GM12891 (cell line): ENCODE data around the gene PPM1H.
A peak's percentile ranks its signal among the peaks of the same experiment; 100 is the strongest.

Experiments used
- DNase-seq: peaks from one replicate; pipeline ENCODE4 v3.0.0; 2011; ENCODE audit warnings: low spot score; ENCODE audit not compliant: insufficient read length
- FAIRE-seq: peaks from 2 replicates; lab custom pipeline; 2011; peaks lifted over from hg19 to GRCh38; lab: Jason Lieb, UNC
- PAX5 ChIP-seq: IDR thresholded peaks from 2 replicates; pipeline ENCODE4 v1.6.1; 2011; ENCODE audit warnings: low read length, moderate library complexity, mild to moderate bottlenecking; ENCODE audit not compliant: insufficient read depth, severe bottlenecking
- POLR2A ChIP-seq: IDR thresholded peaks from 2 replicates; pipeline ENCODE4 v1.6.1; 2011; ENCODE audit warnings: low read depth, low read length, control low read depth
- POLR2AphosphoS5 ChIP-seq: IDR thresholded peaks from 2 replicates; pipeline ENCODE4 v1.6.1; 2011; ENCODE audit warnings: low read depth, low read length, control low read depth
- POU2F2 ChIP-seq: IDR thresholded peaks from 2 replicates; pipeline ENCODE4 v1.6.1; 2011; ENCODE audit warnings: low read depth, mild to moderate bottlenecking, control low read depth, low read length, moderate library complexity
- SPI1 ChIP-seq: IDR thresholded peaks from 2 replicates; pipeline ENCODE4 v1.6.1; 2011; ENCODE audit warnings: low read depth, low read length, control low read depth
- TAF1 ChIP-seq: IDR thresholded peaks from 2 replicates; pipeline ENCODE4 v1.6.1; 2011; ENCODE audit warnings: low read depth, low read length, control low read depth

PPM1H gene

GRCh38 chr12:62695696-62696095, 239.3 kb downstream of the PPM1H start:
- no peak for FAIRE-seq
- no peak for DNase-seq

GRCh38 chr12:62694632-62695031, 240.3 kb downstream of the PPM1H start:
- DNase-seq (no peak), FAIRE-seq (no peak)
- no peak for TF ChIP-seq POLR2AphosphoS5
- peak; percentile 16; the same call in 1 of the 2 replicates for TF ChIP-seq SPI1

More at GRCh38 chr12:62695696-62696095, 239.3 kb downstream of the PPM1H start:
- TF ChIP-seq POLR2AphosphoS5 = no peak
- TF ChIP-seq POU2F2 = no peak
- TF ChIP-seq TAF1 = no peak
- no peak for TF ChIP-seq POLR2A
- TF ChIP-seq SPI1 = no peak
- TF ChIP-seq PAX5 = no peak

DNA sequence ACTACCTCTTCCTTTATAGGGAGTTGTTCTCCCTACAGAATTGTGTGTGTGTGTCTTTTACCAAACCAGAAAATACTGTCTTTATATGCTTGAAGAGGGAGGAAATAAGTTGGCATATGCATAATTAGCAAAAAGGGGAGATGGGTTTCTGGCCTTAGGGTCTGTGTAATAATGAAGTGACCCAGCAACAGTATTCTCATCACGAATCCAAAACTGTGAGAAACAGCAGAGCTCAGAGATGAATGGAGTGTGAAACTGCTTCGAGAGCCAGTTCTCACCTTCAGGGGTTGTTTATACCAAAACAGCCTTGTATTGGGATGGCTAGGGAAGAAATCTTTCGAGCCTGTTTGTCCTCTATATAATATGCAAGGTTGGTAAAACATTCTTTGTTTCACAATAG, 240.8 kb downstream of the PPM1H start:
- TF ChIP-seq SPI1 (no peak), PAX5 (no peak), POLR2A (no peak)
- DNase-seq (no peak), FAIRE-seq (no peak)

GRCh38 chr12:62693376-62694050, 241.4 kb downstream of the PPM1H start:
- DNase-seq (no peak), FAIRE-seq (no peak)

DNA sequence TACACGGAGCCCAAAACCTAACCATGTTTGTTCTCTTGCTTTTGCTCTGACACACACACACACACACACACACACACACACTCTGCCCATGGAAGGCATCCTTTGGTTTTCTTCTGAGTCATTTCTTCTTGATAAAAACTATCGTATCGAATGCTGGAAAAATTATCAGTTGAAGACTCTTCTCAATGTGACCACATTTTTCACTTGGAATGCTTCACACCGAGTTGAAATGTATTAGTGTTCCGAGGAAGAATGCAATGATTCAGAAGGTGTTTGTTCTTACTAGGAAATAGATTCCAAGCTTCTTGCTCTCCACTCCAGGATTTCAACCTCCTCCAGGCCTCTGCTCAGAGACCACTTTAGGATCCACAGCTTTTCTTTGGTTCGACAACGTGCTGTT, 242.1 kb downstream of the PPM1H start:
- DNase-seq (no peak), FAIRE-seq (no peak)
- TF ChIP-seq TAF1 (no peak), PAX5 (no peak), POLR2A (no peak), SPI1 (no peak), POU2F2 (no peak), POLR2AphosphoS5 (no peak)

More at GRCh38 chr12:62693376-62694050, 241.4 kb downstream of the PPM1H start:
- no peak for TF ChIP-seq POLR2AphosphoS5
- TF ChIP-seq POU2F2 = no peak
- no peak for TF ChIP-seq TAF1
- no peak for TF ChIP-seq PAX5
- no peak for TF ChIP-seq SPI1
- TF ChIP-seq POLR2A = no peak

- FAIRE-seq = no peak
- DNase-seq = no peak
- TF ChIP-seq POU2F2 (no peak), SPI1 (no peak), POLR2A (no peak), PAX5 (no peak), TAF1 (no peak), POLR2AphosphoS5 (no peak)
Observed at GRCh38 chr12:62691309-62691708, 243.6 kb downstream of the PPM1H start.

DNA sequence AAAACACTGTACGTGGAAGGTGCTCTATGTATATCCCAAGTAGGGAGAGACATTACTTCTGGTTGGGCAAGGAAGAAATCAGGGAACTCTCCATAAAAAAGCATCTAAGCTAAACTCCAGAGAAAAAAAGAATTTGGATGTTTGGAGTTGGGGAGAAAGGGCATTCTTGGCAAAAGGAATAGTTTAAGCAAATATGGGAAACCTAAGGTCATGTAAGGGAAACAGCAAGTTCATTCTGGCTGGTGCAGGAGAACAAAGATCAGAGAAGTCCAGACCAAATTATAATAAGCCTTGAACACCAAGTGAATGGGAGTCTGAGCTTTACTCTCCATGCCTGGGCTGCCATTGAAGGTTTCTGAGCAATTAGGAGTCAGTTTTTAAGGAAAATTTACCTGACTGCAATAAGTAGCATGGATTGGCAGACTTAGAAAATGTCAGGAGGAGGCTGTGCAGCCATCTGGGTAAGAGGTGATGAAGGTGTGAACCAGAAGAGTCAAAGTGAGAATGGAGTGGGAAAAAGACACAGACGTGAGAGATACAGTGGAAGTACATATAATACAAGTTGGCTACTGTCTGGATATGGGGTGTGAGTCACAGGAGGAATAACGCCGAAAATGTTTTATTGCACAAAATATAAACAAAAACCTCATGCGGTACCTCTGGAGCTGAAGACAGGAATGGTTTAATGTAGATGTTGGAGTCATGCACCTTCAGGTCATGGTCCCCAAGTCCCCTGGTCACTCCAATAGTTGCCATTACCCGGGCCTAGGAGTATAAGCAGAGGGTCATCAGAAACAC, 245.7 kb downstream of the PPM1H start:
- DNase-seq = no peak
- FAIRE-seq = no peak
- TF ChIP-seq POLR2A (no peak), SPI1 (no peak), PAX5 (no peak), POLR2AphosphoS5 (no peak), POU2F2 (no peak), TAF1 (no peak)

- no peak for FAIRE-seq
- TF ChIP-seq TAF1 (no peak), PAX5 (no peak), POU2F2 (no peak), POLR2A (no peak), SPI1 (no peak), POLR2AphosphoS5 (no peak)
- no peak for DNase-seq
Observed at GRCh38 chr12:62686938-62687337, 248.0 kb downstream of the PPM1H start.

DNA sequence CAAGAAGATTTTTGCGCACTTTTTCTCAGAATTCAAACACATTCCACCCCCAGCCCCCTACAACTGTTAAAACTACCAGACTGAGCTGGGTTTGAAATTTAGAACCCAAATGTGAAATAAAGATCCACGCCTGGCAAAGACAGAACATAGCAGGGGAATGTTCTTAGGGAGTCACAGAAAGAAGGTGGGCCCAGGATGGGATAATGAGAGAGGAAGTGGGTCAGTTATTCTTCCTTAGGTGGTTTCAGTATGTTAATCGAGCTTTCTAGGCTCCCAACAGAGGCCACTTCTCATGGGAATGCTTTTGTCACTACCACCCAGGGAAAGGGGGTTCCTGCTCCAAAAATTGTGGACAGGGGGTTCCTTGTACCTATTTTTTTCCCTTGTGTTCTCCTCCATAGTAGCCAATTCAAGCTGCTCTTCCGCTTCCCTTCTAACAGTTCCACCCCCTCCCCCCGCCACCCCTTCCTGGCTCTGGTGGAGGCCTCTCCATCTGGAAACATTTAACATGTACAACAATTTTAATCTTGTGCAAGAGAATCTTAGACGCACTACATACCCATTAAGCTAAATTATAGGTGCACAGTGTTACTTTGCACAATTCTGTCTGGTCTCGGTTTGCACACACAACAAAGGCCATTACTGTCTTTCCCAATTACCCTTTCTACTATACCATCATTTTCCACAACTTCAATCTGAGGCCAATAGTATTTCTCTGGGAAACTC, 250.2 kb downstream of the PPM1H start:
- FAIRE-seq (no peak), DNase-seq (no peak)
- TF ChIP-seq SPI1 (peak; percentile 24; the same call in 1 of the 2 replicates), POU2F2 (no peak), POLR2A (no peak)
